NCI-H1048 (cell line): ENCODE data around the gene ARMC2.
A peak's percentile ranks its signal among the peaks of the same experiment; 100 is the strongest.

Experiments used
- DNase-seq: peaks from one replicate; lab custom pipeline; 2025; lab: John Stamatoyannopoulos, UW

The ARMC2 gene

GRCh38 chr6:108988296-108988695 lies 140.1 kb downstream of the ARMC2 start:
- no peak for DNase-seq

GRCh38 chr6:108988765-108989164 lies 140.5 kb downstream of the ARMC2 start:
- no peak for DNase-seq

- no peak for DNase-seq
Observed at GRCh38 chr6:108989700-108990099, 141.5 kb downstream of the ARMC2 start.

- no peak for DNase-seq
Observed at GRCh38 chr6:108993876-108994275, 145.7 kb downstream of the ARMC2 start.

- no peak for DNase-seq
Observed at GRCh38 chr6:108995296-108995695, 147.1 kb downstream of the ARMC2 start.

- no peak for DNase-seq
Observed at GRCh38 chr6:108996208-108996607, 148.0 kb downstream of the ARMC2 start.

GRCh38 chr6:108998485-108998884 lies 150.3 kb downstream of the ARMC2 start:
- no peak for DNase-seq

GRCh38 chr6:108999428-108999827 lies 151.2 kb downstream of the ARMC2 start:
- no peak for DNase-seq

GRCh38 chr6:109000289-109000688 lies 152.1 kb downstream of the ARMC2 start:
- DNase-seq: no peak

GRCh38 chr6:109001291-109001894 lies 153.2 kb downstream of the ARMC2 start:
- DNase-seq: no peak

- DNase-seq: peak; percentile 8
Observed at GRCh38 chr6:109002051-109002697, 154.0 kb downstream of the ARMC2 start.

GRCh38 chr6:109002882-109003281 lies 154.7 kb downstream of the ARMC2 start:
- DNase-seq: no peak

- no peak for DNase-seq
Observed at GRCh38 chr6:109006818-109007217, 158.6 kb downstream of the ARMC2 start.

GRCh38 chr6:109007521-109007920 lies 159.3 kb downstream of the ARMC2 start:
- no peak for DNase-seq

GRCh38 chr6:109008054-109008453 lies 159.8 kb downstream of the ARMC2 start:
- DNase-seq: no peak

- DNase-seq: no peak
Observed at GRCh38 chr6:109008537-109009235, 160.5 kb downstream of the ARMC2 start.

GRCh38 chr6:109009236-109009961 lies 161.2 kb downstream of the ARMC2 start:
- DNase-seq: peak; percentile 75

- no peak for DNase-seq
Observed at GRCh38 chr6:109009962-109010704, 161.9 kb downstream of the ARMC2 start.

GRCh38 chr6:109010705-109011102 lies 162.5 kb downstream of the ARMC2 start:
- DNase-seq: no peak

GRCh38 chr6:109013656-109014305 lies 165.6 kb downstream of the ARMC2 start:
- no peak for DNase-seq

- no peak for DNase-seq
Observed at GRCh38 chr6:109014606-109015005, 166.4 kb downstream of the ARMC2 start.
